Mesothelial cell of epicardium (in vitro differentiated cells): Measurements from ENCODE around the gene UNC5B. TPM values are rescaled to one million over a fixed set of nuclear protein-coding genes. Genes with fewer than 3 reads are reported as not detected.

ENCODE experiments used
- DNase-seq, 2 experiments: peaks; one replicate each; pipeline ENCODE4 v3.0.0; 2021; ENCODE audit warnings: low spot score in 2 of 2; ENCODE audit not compliant: unreplicated experiment in 2 of 2
- H3K27ac Mint-ChIP-seq: 2 replicates; pipeline ENCODE4 v1.8.0; 2021; ENCODE audit warnings: mixed read lengths
- H3K27me3 Mint-ChIP-seq: 2 replicates; pipeline ENCODE4 v1.8.0; 2021; ENCODE audit warnings: low read depth, mixed read lengths
- H3K36me3 Mint-ChIP-seq: 2 replicates; pipeline ENCODE4 v1.8.0; 2021; ENCODE audit warnings: mixed read lengths
- H3K4me1 Mint-ChIP-seq: 2 replicates; pipeline ENCODE4 v1.8.0; 2021; ENCODE audit warnings: mixed read lengths
- H3K4me3 Mint-ChIP-seq: 2 replicates; pipeline ENCODE4 v1.8.0; 2021; ENCODE audit warnings: mild to moderate bottlenecking, moderate library complexity, mixed read lengths
- H3K9me3 Mint-ChIP-seq: 2 replicates; pipeline ENCODE4 v1.8.0; 2021; ENCODE audit warnings: mixed read lengths
- CTCF ChIP-seq: fragments of 200-600 bp; sonication (generic); IDR thresholded peaks from one replicate; pipeline ENCODE4 v1.5.0; 2021; ENCODE audit warnings: antibody characterized with exemption; ENCODE audit not compliant: unreplicated experiment
- total RNA-seq: library from RNA; stranded (reverse); gene quantifications from 3 replicates; pipeline ENCODE4 v1.2.1, GENCODE V29; 2021

The UNC5B gene
- total RNA-seq, 1 donor from 2014 or later = 91.5 TPM

GRCh38 chr10:71236286-71236685 lies 23.9 kb downstream of the UNC5B start:
- Mint-ChIP-seq H3K27me3 (no peaks in the 10 kb centered on the region), H3K27ac (peak overlapping the region; percentile 99)
- peak in 1 of 2 experiments; percentile 68 for DNase-seq

GRCh38 chr10:71236822-71237682 lies 24.7 kb downstream of the UNC5B start:
- DNase-seq = no peak
- Mint-ChIP-seq H3K36me3 (no peaks in the 10 kb centered on the region), H3K9me3 (no peaks in the 10 kb centered on the region), H3K27ac (peak overlapping the region; percentile 99), H3K4me3 (peak overlapping the region; percentile 30), H3K4me1 (peaks cover 90% of the 10 kb centered on the region), H3K27me3 (no peaks in the 10 kb centered on the region)
- TF ChIP-seq CTCF = no peak

More at GRCh38 chr10:71236286-71236685, 23.9 kb downstream of the UNC5B start:
- peaks cover 89% of the 10 kb centered on the region for H3K4me1 Mint-ChIP-seq
- no peak for TF ChIP-seq CTCF
- no peaks in the 10 kb centered on the region for H3K9me3 Mint-ChIP-seq
- peak overlapping the region; percentile 23 for H3K4me3 Mint-ChIP-seq
- H3K36me3 Mint-ChIP-seq = no peaks in the 10 kb centered on the region

- no peak overlapping the region for H3K4me3 Mint-ChIP-seq
- H3K4me1 Mint-ChIP-seq = peaks cover 84% of the 10 kb centered on the region
- no peaks in the 10 kb centered on the region for H3K36me3 Mint-ChIP-seq
- no peaks in the 10 kb centered on the region for H3K9me3 Mint-ChIP-seq
- H3K27me3 Mint-ChIP-seq = no peaks in the 10 kb centered on the region
- no peak for TF ChIP-seq CTCF
- H3K27ac Mint-ChIP-seq = peak overlapping the region; percentile 99
- DNase-seq = no peak
These were observed 25.7 kb downstream of the UNC5B start for GRCh38 chr10:71237843-71238623.

- Mint-ChIP-seq H3K9me3 (no peaks in the 10 kb centered on the region), H3K4me1 (peaks cover 78% of the 10 kb centered on the region), H3K27ac (peak overlapping the region; percentile 99), H3K36me3 (no peaks in the 10 kb centered on the region), H3K27me3 (no peaks in the 10 kb centered on the region), H3K4me3 (no peak overlapping the region)
- DNase-seq = no peak
- no peak for TF ChIP-seq CTCF
These were observed 26.3 kb downstream of the UNC5B start for GRCh38 chr10:71238626-71239025.

GRCh38 chr10:71239131-71239915 lies 27.0 kb downstream of the UNC5B start:
- Mint-ChIP-seq H3K27ac (peak overlapping the region; percentile 79), H3K27me3 (no peaks in the 10 kb centered on the region), H3K4me1 (peaks cover 78% of the 10 kb centered on the region), H3K9me3 (no peaks in the 10 kb centered on the region), H3K36me3 (no peaks in the 10 kb centered on the region), H3K4me3 (no peak overlapping the region)
- no peak for TF ChIP-seq CTCF
- no peak for DNase-seq
